Heart left ventricle (tissue), 16 donors: Measurements from ENCODE around the gene EPGN. TPM values are rescaled to one million over a fixed set of nuclear protein-coding genes. Genes with fewer than 3 reads are reported as not detected.

Source experiments
- ATAC-seq, 4 donors: fragments of 200-7000 bp; cut with Tn5 transposase; one replicate each; pipeline ENCODE4 v1.9.1; 2020 to 2022; ENCODE audit warnings: moderate library complexity in 4 of 4, mild to moderate bottlenecking in 3 of 4, moderate number of reproducible peaks in 1 of 4
- DNase-seq, 5 donors: peaks; one replicate each; pipeline ENCODE4 v3.0.0-alpha.2; 2020
- H3K27ac ChIP-seq, 12 donors: fragments of 200-600 bp; sonication (generic) in 4 of 12; one replicate each; pipeline versions ENCODE4 v1.5.0 to v1.8.0; 2016 to 2022; ENCODE audit warnings: mild to moderate bottlenecking in 2 of 12
- H3K27me3 ChIP-seq, 9 donors: fragments of 200-600 bp; sonication (generic) in 2 of 9; one replicate each; pipeline versions ENCODE4 v1.5.1 to v1.8.0; 2016 to 2022; ENCODE audit warnings: mild to moderate bottlenecking in 3 of 9
- H3K36me3 ChIP-seq, 9 donors: fragments of 200-600 bp; sonication (generic) in 2 of 9; one replicate each; pipeline versions ENCODE4 v1.5.0 to v1.8.0; 2018 to 2022; ENCODE audit warnings: mild to moderate bottlenecking in 2 of 9
- H3K4me1 ChIP-seq, 12 donors: fragments of 200-600 bp; sonication (generic) in 4 of 12; one replicate each; pipeline versions ENCODE4 v1.5.0 to v1.8.0; 2016 to 2022; ENCODE audit warnings: mild to moderate bottlenecking in 3 of 12
- H3K4me3 ChIP-seq, 12 donors: fragments of 200-600 bp; sonication (generic) in 4 of 12; one replicate each; pipeline versions ENCODE4 v1.5.0 to v1.8.0; 2017 to 2022; ENCODE audit warnings: mild to moderate bottlenecking in 9 of 12, moderate library complexity in 4 of 12
- H3K9me3 ChIP-seq, 12 donors: fragments of 200-600 bp; sonication (generic) in 4 of 12; one replicate each; pipeline versions ENCODE4 v1.5.0 to v1.8.0; 2016 to 2022; ENCODE audit warnings: mild to moderate bottlenecking in 1 of 12
- CTCF ChIP-seq, 12 donors: fragments of 200-600 bp; sonication (generic) in 4 of 12; IDR thresholded peaks; one replicate each; pipeline versions ENCODE4 v1.5.0 to v1.8.0; 2018 to 2022; ENCODE audit warnings: antibody characterized with exemption in 12 of 12, mild to moderate bottlenecking in 5 of 12
- POLR2A ChIP-seq, 2 donors: fragments of 450-650 bp; IDR thresholded peaks; one replicate each; pipeline ENCODE4 v1.6.1; 2017; ENCODE audit warnings: antibody characterized with exemption in 2 of 2, mild to moderate bottlenecking in 2 of 2, moderate library complexity in 2 of 2
- WGBS, 4 donors: extraction: QIAGEN DNeasy Blood & Tissue Kit in 2 of 4; methylation state at CpG; one replicate each; pipeline versions ENCODE4 v1.1.5 to v1.1.7; 2013 to 2018; 5-methylcytosine and 5-hydroxymethylcytosine counted together
- intact Hi-C, 10 donors: fragments of 100-400 bp; cut with DNase I; formaldehyde crosslinking; loops; one replicate each; pipeline versions ENCODE4 v1.11.1 to v1.14.2; 2022
- polyA plus RNA-seq, 2 donors: library from polyadenylated mRNA; stranded (reverse); fragments of 200-250 nt; gene quantifications; one replicate each; pipeline ENCODE4 v1.2.3, GENCODE V29; 2013
- total RNA-seq, 9 donors: library from RNA; depleted of rRNA in 2 of 9; stranded (reverse); fragments of >200 nt in 2 of 9; fragmentation: NEBNext Ultra II Directional in 3 of 9; extraction: Animal tissue kit (Norgen Biotek cat#: 25700) in 3 of 9; gene quantifications; one replicate each; pipeline versions ENCODE4 v1.1.0 to v1.2.4, GENCODE V29; 2016 to 2023
- donor health status: ischemic (EF 13 %, LVEDD 7.1; RV severe dilation, severe dysfunction).
- donor health status: healthy with polysubstance abuse.
- donor health status: DM: no; HTN: yes; CAD: no.
- donor health status: DM: no; HTN: no; CAD: no.
- donor health status: ischemic (EF 25% LVEDD 6.9; RV normal size, moderate dysfunction).
- donor health status: ischemic (EF 25% LVEDD 5.7; RV mildly dilated, moderate dysfunction).
- donor health status: healthy.
- donor health status: DM: yes; HTN: yes; CAD: no.
- donor health status: ischemic (EF 35%, LVEDD 5.7; RV mildly dilated, moderate dysfunction).
- donor health status: nonischemic (EF 11% LVEDD 7.7; RV severe dilation, severe dysfunction).
- donor health status: DM: yes; HTN: yes; CAD: no.
- donor health status: PGD.
- donor health status: ischemic (EF 29% LVEDD 5.4; RV normal size, mild dysfunction).
- donor health status: nonischemic (EF 23%, LVEDD 6.1; RV moderate dilation, normal function).

Gene EPGN
- total and polyA plus RNA-seq, 11 donors, result 5.8 TPM; not detected in 10

- peaks cover 0 to 5% (median 0%) of the 10 kb centered on the region in 12 donors for H3K4me1 ChIP-seq
- no peak for DNase-seq
- TF ChIP-seq POLR2A (IDR thresholded peaks at IDR 0.05), result no peak
- no peak for TF ChIP-seq CTCF (IDR thresholded peaks at IDR 0.05)
- H3K9me3 ChIP-seq, result peaks cover 0 to 21% (median 11%) of the 10 kb centered on the region in 12 donors
- intact Hi-C loops, result no loop called here
- H3K27me3 ChIP-seq, result no peaks in the 10 kb centered on the region
- no peak overlapping the region for H3K4me3 ChIP-seq
- H3K27ac ChIP-seq, result no peak overlapping the region
- no peak for ATAC-seq
- WGBS, 4 donors, result 41 to 74% (median 54%) methylated on average over 1 of the region's 1 CpG
- no peaks in the 10 kb centered on the region for H3K36me3 ChIP-seq
These were observed 35.8 kb downstream of the EPGN start for GRCh38 chr4:74344031-74344430.

DNA sequence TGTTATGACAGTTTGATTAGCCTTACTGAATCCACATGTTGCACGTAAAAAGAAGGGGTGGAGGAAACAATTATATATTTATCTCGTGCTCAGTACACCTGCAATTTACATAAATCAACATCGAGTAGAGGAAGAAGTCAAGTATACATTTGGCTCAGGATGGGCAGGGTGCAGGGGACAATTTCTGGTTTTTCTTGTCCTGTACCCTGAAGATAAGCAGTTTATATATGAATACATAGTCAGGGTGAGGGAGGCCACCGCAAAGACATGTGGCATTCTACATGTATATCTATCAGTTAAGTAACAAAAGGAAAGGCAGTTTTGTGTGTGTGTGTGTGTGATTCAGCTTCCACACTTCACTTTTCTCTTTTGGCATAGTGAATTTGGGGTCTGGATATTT is 45.6 kb downstream of the EPGN start:
- Histone ChIP-seq H3K4me3 (no peak overlapping the region), H3K27me3 (no peaks in the 10 kb centered on the region), H3K27ac (no peak overlapping the region), H3K9me3 (no peaks in the 10 kb centered on the region), H3K4me1 (no peaks in the 10 kb centered on the region), H3K36me3 (no peaks in the 10 kb centered on the region)
- no peak for ATAC-seq
- intact Hi-C loops, result no loop called here
- 64 to 75% (median 71%) methylated on average over 4 of the region's 4 CpGs for WGBS, 4 donors
- TF ChIP-seq POLR2A (IDR thresholded peaks at IDR 0.05) (no peak), CTCF (IDR thresholded peaks at IDR 0.05) (no peak)
- no peak for DNase-seq

- 84 to 95% (median 90%) methylated on average over 1 of the region's 1 CpG for WGBS, 4 donors
- Histone ChIP-seq H3K36me3 (no peaks in the 10 kb centered on the region), H3K4me1 (no peaks in the 10 kb centered on the region), H3K27ac (no peak overlapping the region), H3K9me3 (no peaks in the 10 kb centered on the region), H3K4me3 (no peak overlapping the region), H3K27me3 (peaks cover 0 to 16% (median 0%) of the 10 kb centered on the region in 9 donors)
- TF ChIP-seq CTCF (IDR thresholded peaks at IDR 0.05) (no peak), POLR2A (IDR thresholded peaks at IDR 0.05) (no peak)
- intact Hi-C loops, result no loop called here
- DNase-seq (no peak), ATAC-seq (no peak)
These were observed 49.7 kb downstream of the EPGN start for GRCh38 chr4:74357965-74358364.

DNA sequence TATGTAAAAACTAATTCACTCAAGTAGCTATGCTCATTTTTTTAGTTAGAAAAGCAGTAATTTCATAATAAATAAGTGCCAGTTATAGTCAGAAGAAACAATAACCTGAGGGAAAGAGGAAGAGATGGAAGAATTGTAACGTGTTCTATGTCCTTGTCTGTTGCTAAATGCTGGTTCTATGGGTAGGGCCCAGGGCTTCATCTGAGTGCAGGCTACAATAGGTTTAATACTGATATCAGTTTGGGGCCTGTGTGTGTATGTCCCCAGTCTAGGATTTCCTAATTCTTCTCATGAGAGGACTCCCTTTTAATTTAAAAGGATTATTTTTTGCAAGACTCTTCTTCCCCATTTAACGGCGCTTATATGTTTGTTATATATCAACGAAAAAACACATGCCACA is 53.4 kb downstream of the EPGN start:
- intact Hi-C loops, result no loop called here
- no peaks in the 10 kb centered on the region for H3K36me3 ChIP-seq
- H3K9me3 ChIP-seq, result no peaks in the 10 kb centered on the region
- no peak overlapping the region for H3K27ac ChIP-seq
- H3K27me3 ChIP-seq, result peaks cover 0 to 49% (median 17%) of the 10 kb centered on the region in 9 donors
- 65 to 79% (median 68%) methylated on average over 4 of the region's 4 CpGs for WGBS, 4 donors
- TF ChIP-seq POLR2A (IDR thresholded peaks at IDR 0.05) (no peak), CTCF (IDR thresholded peaks at IDR 0.05) (no peak)
- DNase-seq (no peak), ATAC-seq (no peak)
- peaks cover 0 to 18% (median 10%) of the 10 kb centered on the region in 12 donors for H3K4me1 ChIP-seq
- H3K4me3 ChIP-seq, result no peak overlapping the region
